Muscle of back (tissue), 11 donors: ENCODE data around the gene COQ8A. TPM values are rescaled to one million over a fixed set of nuclear protein-coding genes. Genes with fewer than 3 reads are reported as not detected.
"Not testable (repeated sequence)": the region's sequence is repeated elsewhere in the genome, so short reads cannot be mapped to it uniquely, and the experiment has no call there.

Experiments
- DNase-seq, 3 donors: peaks; one replicate each; pipeline versions ENCODE4 v3.0.0 to v3.0.0-alpha.2; 2013
- polyA plus RNA-seq, 10 donors: library from polyadenylated mRNA; unstranded; fragments of 120-200 nt; gene quantifications; one replicate each; pipeline ENCODE4 v1.2.1, GENCODE V29; 2013; ENCODE audit not compliant: insufficient read length in 10 of 10

COQ8A gene
- polyA plus RNA-seq, 10 donors, result 34.0 to 74.5 (median 54.9) TPM

DNA sequence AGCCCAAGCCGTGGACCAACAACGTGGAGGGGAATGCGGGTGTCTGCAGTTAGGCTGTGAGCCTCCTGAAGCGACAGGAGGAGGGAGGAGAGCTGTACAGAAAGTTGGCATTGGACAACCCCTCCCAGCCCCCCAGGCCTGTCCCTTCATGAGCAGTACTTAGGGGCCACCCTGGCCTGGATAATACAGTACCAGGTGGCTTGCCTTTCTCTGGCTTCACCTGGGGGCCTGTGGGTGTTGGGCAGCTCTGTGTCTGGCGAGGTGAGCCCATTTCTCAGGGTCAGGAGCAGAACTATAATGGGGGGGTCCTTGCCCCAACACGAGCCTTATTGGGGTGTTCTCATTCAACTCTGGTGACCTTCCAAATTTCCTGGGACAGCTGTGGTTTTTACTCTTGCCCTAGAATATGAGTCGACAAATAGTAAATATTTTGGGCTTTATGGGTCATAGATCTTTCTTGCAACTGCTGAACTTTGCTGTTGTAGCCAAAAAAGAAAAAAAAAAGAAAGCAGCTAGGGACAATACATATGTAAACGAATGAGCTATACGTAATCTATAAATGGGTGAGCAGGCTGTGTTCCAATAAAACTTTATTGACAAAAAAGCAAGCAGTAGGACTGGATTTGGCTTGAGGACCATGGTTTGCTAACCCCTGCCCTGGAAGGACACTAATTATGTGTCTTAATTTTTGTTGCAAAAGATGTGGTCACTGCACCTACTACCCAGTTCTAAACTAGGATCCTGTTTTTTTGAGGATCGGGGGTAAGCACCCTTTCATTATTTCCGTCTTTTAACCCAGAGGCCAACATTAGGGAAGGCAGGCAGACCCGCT is 11.4 kb downstream of the COQ8A start:
- no peak for DNase-seq

DNA sequence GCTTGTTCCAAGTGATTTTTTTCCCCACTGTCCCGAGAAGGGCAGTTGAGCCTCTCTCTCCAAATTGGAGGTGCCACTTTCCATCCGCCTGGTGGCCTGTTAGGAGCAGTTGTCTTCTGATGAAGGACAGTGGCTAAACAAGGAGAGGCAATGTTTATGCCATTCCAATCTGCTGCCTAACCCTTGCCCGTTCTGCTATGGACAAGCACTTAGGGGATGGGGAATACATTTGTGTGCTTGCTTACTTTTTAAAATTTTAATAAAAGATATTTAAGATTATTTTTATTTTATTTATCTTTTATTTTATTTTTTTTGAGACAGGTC is 12.0 kb downstream of the COQ8A start:
- DNase-seq, result no peak

DNA sequence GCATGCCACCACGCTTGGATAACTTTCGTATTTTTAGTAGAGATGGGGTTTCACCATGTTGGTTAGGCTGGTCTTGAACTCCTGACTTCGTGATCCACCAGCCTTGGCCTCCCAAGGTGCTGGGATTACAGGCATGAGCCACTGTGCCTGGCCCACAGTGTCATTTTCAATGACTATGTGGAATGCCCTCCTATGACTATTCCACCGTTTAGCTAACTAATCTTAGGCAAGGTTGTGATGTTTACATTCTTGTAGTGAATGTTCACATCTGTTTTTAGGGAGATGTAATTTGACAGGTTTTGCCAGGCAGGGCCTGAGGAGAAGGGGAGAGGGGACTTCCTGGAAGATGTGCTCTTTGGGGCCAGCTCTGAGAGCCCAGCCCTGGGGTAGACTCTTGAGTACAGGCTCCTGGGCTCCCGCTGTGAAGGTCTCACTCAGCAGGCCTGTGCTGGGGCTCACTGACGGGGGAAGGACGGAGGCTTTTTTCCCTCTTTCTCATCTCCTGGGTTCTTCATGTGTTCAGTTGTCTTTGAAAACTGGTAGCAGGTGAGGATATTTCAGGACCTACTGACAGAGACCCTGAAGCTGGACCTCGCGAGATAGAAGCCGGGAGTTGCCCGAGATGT is 13.2 kb downstream of the COQ8A start:
- no peak for DNase-seq

DNA sequence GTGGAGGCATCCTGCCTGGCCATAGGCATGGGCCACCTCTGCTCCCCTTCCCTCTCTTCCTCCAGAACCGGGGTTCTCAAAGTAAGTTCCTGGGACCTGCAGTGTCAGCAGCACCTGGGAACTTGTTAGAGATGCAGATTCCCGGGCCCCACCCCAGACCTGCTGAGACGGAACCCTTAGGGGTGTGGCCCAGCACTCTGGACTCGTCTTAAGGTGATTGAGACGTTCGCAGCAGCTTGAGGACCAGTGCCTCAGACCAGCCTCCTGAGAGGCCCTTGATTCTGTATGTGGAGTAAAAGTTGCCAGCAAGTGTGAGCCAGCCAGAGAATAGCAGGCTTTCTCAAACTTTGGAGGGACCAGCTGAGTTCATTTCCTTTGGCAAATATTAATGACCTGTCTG is 14.2 kb downstream of the COQ8A start:
- DNase-seq, result no peak

DNA sequence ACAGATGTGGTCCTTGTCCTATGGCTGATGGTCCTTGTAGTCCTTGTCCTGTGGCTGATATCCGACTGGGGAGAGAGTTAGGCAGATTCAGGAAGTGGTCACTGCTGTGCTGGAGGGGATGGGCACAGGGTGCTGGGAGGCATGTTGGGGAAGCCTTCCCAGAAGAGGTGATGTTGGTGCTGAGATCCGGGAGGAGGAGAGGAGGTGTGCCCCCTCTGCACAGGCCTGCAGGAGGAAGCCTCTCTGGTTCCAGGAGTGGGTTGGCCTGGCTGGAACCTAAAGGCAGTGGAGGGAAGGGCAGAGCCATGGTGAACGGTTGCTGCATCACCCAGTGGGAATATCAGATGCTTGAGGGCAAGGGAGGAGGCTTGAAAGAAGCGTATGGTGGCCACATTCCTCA is 14.7 kb downstream of the COQ8A start:
- DNase-seq, result no peak

DNA sequence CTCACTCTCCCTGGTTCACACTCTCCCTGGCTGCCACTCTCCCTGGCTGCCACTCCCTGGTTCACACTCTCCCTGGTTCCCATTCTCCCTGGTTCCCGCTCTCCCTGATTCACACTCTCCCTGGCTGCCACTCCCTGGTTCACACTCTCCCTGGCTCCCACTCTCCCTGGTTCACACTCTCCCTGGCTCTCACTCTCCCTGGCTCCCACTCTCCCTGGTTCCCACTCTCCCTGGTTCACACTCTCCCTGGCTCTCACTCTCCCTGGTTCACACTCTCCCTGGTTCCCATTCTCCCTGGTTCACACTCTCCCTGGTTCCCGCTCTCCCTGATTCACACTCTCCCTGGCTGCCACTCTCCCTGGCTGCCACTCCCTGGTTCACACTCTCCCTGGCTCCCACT is 15.8 kb downstream of the COQ8A start:
- DNase-seq, result not testable (repeated sequence)

DNA sequence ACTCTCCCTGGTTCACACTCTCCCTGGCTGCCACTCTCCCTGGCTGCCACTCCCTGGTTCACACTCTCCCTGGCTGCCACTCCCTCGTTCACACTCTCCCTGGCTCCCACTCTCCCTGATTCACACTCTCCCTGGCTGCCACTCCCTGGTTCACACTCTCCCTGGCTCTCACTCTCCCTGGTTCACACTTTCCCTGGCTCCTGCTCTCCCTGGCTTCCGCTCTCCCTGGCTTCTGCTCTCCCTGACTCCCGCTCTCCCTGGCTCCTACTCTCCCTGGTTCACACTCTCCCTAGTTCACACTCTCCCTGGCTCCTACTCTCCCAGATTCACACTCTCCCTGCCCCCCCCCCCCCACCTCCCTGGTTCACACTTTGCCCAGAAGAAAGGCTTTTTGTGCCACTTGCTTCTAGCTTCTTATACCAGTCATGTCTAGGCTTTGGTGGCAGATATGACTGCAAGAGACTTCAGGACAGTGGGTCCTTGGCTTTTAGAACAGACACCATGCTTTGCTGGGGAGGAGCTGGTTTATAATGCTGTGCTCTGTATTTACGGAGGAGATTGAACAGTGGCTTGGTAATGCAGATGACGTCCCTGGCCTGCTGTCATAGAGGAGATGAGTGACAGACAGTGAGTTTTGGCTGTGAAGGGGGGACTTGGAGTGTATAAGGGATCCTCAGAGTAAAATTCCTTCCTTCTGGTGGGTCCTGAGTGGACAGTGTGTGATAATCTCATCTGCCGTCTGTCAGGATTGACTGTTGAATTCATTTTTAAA is 17.0 kb downstream of the COQ8A start:
- no peak for DNase-seq

DNA sequence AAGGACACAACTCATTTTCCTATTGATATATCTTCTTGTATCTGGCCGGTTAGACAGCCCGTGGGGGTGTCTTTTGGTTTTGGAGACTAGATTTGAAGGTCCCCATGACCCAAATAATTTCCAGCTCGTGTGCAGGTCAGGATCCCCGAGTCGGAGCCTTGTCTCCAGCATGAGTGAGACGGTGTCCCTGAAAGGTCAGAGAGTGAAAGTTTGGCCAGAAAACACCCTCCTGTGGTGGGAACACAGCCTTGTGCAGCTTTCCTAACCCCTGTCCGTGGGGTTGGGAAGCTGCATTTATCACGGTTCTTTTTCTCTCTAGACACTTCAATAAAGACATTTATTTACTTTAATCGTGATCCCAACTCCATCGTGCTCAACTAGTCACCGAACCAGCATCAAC is 17.6 kb downstream of the COQ8A start:
- no peak for DNase-seq

DNA sequence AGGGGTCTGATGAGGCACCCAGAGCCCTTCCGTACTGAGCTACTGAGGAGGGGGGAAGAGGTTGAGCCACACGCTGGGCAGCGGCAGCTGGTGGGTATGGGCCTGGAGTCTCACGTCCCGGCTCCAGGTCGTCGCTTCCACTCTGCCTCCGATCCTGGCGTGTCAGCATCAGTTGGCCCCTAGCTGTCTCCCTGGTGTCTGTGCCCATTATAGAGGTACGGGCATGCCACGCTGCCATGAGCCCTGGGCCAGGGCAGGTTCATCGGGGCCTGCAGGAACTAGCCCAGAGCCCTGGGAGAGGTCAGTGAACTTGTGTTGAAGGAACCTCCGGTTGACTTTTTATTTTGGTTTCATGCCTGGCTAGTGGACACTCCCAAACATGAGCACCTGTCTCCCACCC is 18.2 kb downstream of the COQ8A start:
- no peak for DNase-seq

DNA sequence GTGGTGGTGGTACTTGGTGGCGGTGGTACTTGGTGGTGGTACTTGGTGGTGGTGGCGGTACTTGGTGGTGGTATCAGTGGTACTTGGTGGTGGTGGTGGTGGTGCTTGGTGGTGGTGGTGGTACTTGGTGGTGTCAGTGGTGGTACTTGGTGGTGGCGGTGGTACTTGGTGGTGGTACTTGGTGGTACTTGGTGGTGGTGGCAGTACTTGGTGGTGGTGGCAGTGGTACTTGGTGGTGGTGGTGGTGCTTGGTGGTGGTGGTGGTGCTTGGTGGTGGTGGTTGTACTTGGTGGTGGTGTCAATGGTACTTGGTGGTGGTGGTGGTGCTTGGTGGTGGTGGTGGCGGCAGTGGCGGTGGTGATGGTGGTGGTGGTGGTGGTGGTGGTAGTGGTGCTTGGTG is 20.2 kb downstream of the COQ8A start:
- no peak for DNase-seq

DNA sequence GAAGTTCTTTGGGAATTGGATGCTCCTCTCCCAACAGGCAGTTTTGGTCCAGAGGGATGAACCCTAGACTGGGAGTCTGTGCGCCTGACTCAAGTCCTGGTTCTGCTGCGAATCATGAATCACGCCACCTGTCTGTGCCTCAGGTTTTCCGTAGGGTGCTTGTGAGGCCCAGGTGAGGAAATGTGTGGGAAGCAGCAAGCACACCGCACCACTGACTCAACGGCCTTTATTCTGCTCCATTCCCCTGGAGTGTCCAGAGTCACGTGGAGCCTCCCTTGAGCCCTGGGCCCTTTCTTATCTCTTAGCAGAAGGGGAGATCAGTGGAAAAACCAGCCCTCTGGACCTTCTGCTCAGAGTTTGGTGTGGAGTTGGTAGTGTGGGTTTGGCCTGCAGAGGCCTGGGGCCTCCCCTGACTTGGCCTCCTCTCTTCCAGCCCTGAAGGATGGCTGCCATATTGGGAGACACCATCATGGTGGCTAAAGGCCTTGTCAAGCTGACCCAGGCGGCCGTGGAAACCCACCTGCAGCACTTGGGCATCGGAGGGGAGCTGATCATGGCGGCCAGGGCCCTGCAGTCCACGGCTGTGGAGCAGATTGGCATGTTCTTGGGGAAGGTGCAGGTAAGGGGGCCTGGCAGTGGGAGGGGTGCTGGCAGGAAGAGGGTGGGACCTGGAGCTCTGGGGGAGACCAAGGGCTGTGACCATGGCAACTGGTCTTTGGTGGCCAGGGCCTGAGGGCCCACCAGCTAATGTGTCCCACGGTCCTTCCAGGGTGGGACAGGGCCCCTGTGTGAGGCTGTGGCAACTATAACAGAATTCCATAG is 21.1 kb downstream of the COQ8A start:
- DNase-seq, result no peak

DNA sequence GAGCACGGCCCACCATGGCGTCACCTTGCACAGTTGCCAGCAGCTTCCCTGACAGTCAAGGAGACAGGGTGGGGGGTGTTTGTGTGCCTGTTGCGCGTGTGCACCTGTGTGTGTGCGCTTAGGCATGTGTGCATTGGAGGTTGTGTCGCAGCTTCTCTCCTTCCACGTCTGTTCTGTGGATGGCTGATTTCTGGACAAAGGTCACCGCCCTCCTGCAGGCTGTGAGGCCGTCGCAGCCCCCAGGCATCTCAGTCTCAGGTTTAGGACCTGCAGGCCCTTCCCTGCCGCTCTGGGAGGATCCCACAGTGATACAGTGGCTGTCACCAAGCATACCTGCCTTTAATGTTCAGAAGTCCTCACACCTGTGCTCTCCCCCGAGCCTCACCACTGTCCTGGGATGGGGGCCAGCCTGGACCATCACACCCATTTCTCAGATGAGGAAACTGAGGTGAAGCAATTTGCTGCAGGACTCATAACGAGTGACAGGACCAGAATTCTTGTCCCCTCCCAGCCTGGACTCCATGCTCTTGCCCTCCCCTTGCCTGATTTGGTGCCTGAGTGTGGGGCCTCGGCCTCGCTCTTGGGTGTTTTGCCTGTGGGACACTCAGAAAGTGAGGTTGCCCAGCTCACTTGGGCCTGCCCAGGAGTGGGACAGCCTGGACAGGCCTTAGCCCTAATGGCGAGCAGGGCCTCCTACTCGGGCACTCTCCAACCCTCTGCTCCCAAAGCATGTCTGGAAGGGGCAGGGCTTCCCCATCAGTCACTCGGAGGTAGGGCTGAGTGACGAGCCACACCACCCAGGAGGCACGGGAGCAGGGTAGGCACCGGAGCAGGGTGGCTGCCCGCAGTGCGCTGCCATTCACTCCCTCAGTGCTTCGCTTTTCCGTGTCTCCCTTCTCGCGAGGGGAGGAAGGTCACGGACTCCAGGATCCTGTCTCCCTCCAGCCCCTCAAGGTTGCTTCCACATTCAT is 22.6 kb downstream of the COQ8A start:
- DNase-seq, result no peak

DNA sequence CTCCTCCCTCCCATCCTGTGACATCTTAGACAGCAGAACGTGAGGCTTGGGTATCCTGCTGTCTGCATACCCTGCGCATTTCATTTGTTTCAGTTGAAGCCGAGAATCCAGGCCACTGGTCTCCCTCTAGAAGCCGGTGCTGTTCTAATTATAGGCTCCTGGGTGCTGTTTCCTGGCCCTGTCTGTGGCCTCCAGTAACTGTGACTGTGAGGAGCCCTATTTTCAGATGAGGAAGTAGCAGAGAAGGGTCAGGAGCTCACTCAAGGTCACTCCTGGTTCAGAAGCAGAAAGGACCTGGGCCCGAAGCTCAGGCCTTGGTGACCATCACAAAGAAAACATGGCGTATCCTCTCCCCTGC is 24.0 kb downstream of the COQ8A start:
- DNase-seq, result no peak

DNA sequence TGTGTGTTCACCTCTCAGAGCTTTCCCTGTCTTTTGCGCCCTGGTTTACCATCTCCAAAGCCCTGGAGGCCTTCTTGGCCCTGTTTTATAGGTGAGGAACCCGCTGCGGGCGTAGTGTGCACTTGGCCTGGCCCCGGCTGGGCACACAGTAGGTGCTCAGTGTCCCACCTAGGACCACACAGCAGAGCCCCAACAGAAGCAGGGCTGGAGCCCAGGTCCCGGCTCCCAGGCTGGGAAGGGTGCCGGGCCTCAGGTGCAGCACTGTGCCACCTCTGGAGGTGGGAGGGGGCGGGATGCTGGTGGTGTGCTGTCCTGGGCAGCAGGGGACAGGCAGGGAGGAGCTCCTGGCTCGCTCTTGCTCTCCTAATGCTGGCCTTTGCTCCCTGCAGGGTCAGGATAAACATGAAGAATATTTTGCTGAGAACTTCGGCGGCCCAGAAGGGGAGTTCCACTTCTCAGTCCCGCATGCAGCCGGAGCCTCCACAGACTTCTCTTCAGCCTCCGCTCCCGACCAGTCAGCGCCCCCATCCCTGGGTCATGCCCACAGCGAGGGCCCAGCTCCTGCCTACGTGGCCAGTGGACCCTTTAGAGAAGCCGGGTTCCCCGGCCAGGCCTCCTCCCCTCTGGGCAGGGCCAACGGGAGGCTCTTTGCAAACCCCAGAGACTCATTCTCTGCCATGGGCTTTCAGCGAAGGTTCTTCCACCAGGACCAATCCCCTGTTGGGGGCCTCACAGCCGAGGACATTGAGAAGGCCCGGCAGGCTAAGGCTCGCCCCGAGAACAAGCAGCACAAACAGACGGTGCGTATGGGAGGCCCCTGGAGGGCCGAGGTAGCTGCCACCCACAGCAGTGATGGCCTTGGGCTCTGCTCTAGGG is 24.8 kb downstream of the COQ8A start:
- no peak for DNase-seq

DNA sequence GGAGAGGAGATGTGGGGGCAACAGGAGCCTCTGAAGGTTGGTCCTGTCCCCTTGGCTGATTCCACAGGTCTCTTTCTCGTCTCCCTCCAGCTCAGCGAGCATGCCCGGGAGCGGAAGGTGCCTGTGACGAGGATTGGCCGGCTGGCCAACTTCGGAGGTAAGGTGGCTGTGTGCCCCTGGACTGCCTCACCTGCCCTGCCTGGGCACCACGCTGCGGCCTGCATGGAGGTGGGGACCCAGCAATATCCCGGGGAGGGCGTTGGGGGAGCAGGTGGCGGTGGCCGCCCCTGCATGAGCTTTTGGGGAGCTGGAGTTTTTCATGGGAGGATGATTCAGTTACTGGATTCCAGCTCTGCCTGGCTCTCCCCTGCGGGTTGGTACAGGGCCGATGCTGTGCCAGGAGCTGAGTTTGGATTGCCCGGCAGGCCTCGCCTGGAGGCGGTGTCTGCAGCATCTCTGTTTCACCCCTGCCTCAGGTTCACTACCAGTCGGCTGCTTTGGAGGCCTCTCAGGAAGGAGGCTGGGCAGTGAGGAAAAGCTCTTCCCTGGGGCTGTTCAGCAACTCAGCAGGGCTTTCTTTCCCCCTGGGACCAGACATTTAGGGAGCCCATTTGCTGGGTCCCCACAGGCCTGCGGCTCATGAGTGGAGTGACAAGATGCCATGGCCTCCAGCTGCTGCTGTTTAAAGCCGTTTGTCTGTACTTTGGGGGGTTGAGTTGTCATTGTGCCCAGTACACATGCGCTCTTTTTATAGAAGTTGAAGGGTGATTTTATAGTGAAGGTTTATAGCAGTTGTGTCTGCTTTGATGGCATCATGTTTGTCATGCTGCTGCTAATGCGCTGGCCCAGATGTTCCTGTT is 25.7 kb downstream of the COQ8A start:
- no peak for DNase-seq

DNA sequence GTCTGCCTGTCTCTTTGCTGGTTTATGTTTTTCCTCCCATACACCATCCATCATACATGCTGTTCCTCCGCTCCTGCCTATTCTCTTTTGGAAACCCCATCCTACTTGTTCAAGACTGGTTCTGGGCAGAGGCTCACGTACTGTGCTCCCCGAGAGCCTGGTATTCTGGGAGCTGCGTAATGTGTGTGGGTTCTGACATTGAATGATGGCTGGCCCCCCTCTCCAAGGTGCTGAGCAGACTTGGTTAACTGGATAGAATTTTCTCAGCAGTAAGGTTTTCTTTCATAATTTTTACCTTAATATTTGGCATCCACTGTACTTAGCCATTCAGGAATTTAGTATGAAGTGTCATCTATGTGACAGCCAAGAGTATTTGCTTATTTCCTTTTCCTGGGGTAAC is 26.6 kb downstream of the COQ8A start:
- DNase-seq, result no peak

DNA sequence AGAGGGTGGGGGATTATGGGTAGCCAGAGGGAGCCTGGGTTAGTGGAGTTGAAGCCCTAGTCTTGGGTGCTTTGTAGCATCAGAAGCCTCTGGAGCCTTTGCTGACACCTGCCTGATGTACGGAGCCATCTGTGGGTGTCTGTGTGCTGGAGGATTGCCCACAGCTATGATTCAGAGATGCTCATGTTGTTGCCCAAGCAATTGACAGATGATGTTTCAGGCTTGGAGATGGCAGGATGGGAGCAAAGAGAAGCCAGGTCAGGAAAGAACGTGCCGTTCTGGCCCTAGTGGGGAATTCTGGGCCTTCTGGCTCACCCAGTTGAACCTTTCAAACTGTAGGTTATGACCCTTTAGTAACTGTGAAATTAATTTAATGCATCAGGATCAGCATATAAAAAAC is 27.6 kb downstream of the COQ8A start:
- DNase-seq, result no peak

DNA sequence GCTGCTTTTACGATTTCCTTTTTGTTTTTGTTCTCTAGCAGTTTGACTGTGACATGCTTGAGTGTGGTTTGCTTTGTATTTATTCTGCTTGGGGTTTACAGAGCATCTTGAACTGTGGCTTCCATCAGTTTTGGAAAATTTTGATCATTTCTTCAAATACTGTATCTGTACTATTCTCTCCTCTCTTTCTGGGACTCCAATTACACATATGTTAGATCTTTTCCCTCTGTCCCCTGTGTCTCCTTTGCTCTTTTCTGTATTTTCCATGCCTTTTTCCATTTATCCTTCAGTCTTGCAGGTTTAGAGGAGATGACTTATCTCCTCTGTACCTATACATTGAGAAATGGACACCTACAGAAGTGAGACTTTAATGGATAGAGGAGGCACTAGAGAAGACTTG is 31.7 kb downstream of the COQ8A start:
- DNase-seq, result no peak

DNA sequence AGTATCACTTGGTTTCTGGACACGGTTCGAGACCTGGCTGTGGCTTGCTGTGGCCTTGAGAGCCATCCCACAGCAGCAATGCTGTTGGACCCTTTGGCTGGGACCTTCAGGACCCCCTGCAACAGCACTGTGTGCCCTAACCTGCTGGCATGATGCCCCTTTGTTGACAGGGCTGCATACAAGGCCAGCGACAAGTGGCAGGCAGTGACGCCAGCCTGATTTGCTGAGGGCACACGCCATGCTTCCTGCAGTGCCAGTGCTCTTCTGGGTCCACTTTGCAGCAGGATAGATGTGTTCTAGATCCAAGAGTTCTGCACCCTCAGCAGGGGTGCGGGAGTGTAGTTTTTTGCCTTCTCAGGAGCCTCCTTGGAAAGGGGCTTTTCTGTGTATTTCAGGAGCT is 32.8 kb downstream of the COQ8A start:
- DNase-seq, result no peak
